ENCODE data around the gene CD2BP2. TPM values are rescaled to one million over a fixed set of nuclear protein-coding genes. Genes with fewer than 3 reads are reported as not detected.

Gene CD2BP2
- total and polyA plus RNA-seq, 9 of the 15 experiments (the other 6 are each of a cell fraction or from before 2014, with no cell fraction given), result 3.9 to 51.1 (median 32.8) TPM

GRCh38 chr16:30348113-30348512, 7.0 kb downstream of the CD2BP2 start:
- ChIA-PET CTCF (ENCODE audit: low intra/inter-chr PET ratio) (no interaction called here), POLR2A (interaction anchor here (0.6 to 0.7 kb wide), 2 partner anchors 8 to 357 kb away, joined by 3 read pairs; no protein-coding TSS in a partner anchor)
- no peak for ATAC-seq

More at GRCh38 chr16:30348113-30348512, 7.0 kb downstream of the CD2BP2 start:
- Histone ChIP-seq H3K9ac (ENCODE audit: insufficient read depth in 1 of 2, low read depth in 2 of 2, low read length in 2 of 2) (no peak overlapping the region; a peak in 1 of 4 replicates), H3K4me1 (replicated peaks in 1 of 2; ENCODE audit: control insufficient read depth in 2 of 2, insufficient read depth in 2 of 2, low read length in 2 of 2) (peaks cover 0 to 5% of the 10 kb centered on the region in 2 experiments; a peak in 2 of 5 replicates), H3K27me3 (ENCODE audit: control insufficient read depth in 2 of 2, insufficient read depth in 2 of 2, low read length in 2 of 2) (no peaks in the 10 kb centered on the region), H3K9me3 (replicated peaks; ENCODE audit: control insufficient read depth, insufficient read depth, low read depth, low read length) (no peaks in the 10 kb centered on the region), H4K20me1 (replicated peaks; ENCODE audit: control insufficient read depth, insufficient read depth, low read length) (no peaks in the 10 kb centered on the region), H2AFZ (ENCODE audit: low read depth, low read length) (no peak overlapping the region), H3K9me1 (ENCODE audit: control insufficient read depth, insufficient read depth, low read length) (no peaks in the 10 kb centered on the region), H3K36me3 (ENCODE audit: control insufficient read depth, insufficient read depth, low read length) (peaks cover 31% of the 10 kb centered on the region; the same call in 2 of the 3 replicates), H3K4me2 (ENCODE audit: insufficient read depth, low read length) (no peak overlapping the region), H3K4me3 (no peak overlapping the region), H3K27ac (ENCODE audit: extremely low read depth, low read depth, low read length) (no peak overlapping the region), H3K79me2 (ENCODE audit: control insufficient read depth, insufficient read depth, low read length) (0 out of 3 replicates have a peak, but pooled peaks cover 2% of the 10 kb centered on the region)
- no peak for TF ChIP-seq EHMT2 (IDR thresholded peaks at IDR 0.05)
- no peak for TF ChIP-seq FOXM1 (IDR thresholded peaks at IDR 0.05; ENCODE audit: low read depth)
- TF ChIP-seq FOXM1 (CRISPR knock-in tag; IDR thresholded peaks at IDR 0.05; ENCODE audit: low read depth), result no peak
- no peak for TF ChIP-seq ETS1 (conservative IDR thresholded peaks at IDR 0.05; ENCODE audit: control insufficient read depth, low read depth, low read length)
- no peak for TF ChIP-seq HOMEZ (CRISPR knock-in tag; IDR thresholded peaks at IDR 0.05)
- no peak for DNase-seq (ENCODE audit: extremely low read depth in 1 of 4, low spot score in 3 of 4)
- no TSS peak for BruUV-seq (replicated peaks)
- WGBS (ENCODE audit: insufficient coverage, low coverage, missing lambda C conversion rate), result 71% methylated on average over 8 of the region's 8 CpGs
- intact Hi-C loops (cut with micrococcal nuclease), result no loop called here
- in situ Hi-C loops (cut with MboI), result no loop called here
- FAIRE-seq, result no peak
